Kidney (tissue), 14 donors: ENCODE data around the gene REEP1. TPM values are rescaled to one million over a fixed set of nuclear protein-coding genes. Genes with fewer than 3 reads are reported as not detected.

Source experiments
- DNase-seq, 5 donors: peaks; one replicate each; pipeline ENCODE4 v3.0.0-alpha.2; 2013 to 2020
- FAIRE-seq: peaks from 2 replicates; lab custom pipeline; 2012; peaks lifted over from hg19 to GRCh38; lab: Jason Lieb, UNC
- H3K27ac ChIP-seq, 2 donors: one replicate each; pipeline ENCODE4 v1.7.0; 2013; ENCODE audit warnings: low read depth in 2 of 2, low read length in 2 of 2, inconsistent platforms in 1 of 2
- H3K27me3 ChIP-seq: one replicate; pipeline ENCODE4 v1.7.1; 2013; ENCODE audit warnings: low read length, inconsistent platforms; ENCODE audit not compliant: control insufficient read depth, insufficient read depth
- H3K36me3 ChIP-seq, 3 donors: one replicate each; pipeline versions ENCODE4 v1.7.0 to v1.7.1; 2013; ENCODE audit warnings: low read length in 3 of 3, control low read depth in 1 of 3, inconsistent platforms in 1 of 3; ENCODE audit not compliant: insufficient read depth in 3 of 3, control insufficient read depth in 2 of 3
- H3K4me1 ChIP-seq, 3 donors: one replicate each; pipeline versions ENCODE4 v1.7.0 to v1.7.1; 2013; ENCODE audit warnings: low read length in 3 of 3, inconsistent platforms in 1 of 3, low read depth in 1 of 3; ENCODE audit not compliant: control insufficient read depth in 2 of 3, insufficient read depth in 2 of 3
- H3K4me3 ChIP-seq, 3 donors: one replicate each; pipeline versions ENCODE4 v1.7.0 to v1.8.1; 2013; ENCODE audit warnings: low read length in 3 of 3, control low read depth in 1 of 3, inconsistent platforms in 1 of 3
- H3K9ac ChIP-seq, 3 donors: one replicate each; pipeline versions ENCODE4 v1.7.0 to v1.7.1; 2013; ENCODE audit warnings: low read length in 3 of 3, control low read depth in 1 of 3, inconsistent platforms in 1 of 3
- H3K9me3 ChIP-seq, 3 donors: one replicate each; pipeline versions ENCODE4 v1.7.0 to v1.7.1; 2013; ENCODE audit warnings: low read length in 3 of 3, control low read depth in 1 of 3, inconsistent platforms in 1 of 3; ENCODE audit not compliant: control insufficient read depth in 2 of 3, insufficient read depth in 1 of 3
- intact Hi-C: fragments of 100-400 bp; cut with DNase I; formaldehyde crosslinking; loops from one replicate; pipeline ENCODE4 v1.11.1; 2022
- polyA plus RNA-seq: library from polyadenylated mRNA; stranded (reverse); fragments of 350-450 nt; fragmentation: Illumina TruSeq; extraction: RNeasy Lipid Tissue Mini Kit (QIAGEN cat#74804); gene quantifications from one replicate; pipeline ENCODE4 v1.2.3, GENCODE V29; 2014; ENCODE audit warnings: low read depth, low replicate concordance; ENCODE audit not compliant: insufficient read depth
- total RNA-seq: library from RNA; stranded (reverse); fragmentation: NEBNext Ultra II Directional; extraction: Animal tissue kit (Norgen Biotek cat#: 25700); gene quantifications from one replicate; pipeline ENCODE4 v1.2.1, GENCODE V29; 2021
- TF ChIP-seq, protein P1 (sequence below): IDR thresholded peaks from 3 replicates; pipeline ENCODE4 v1.5.1; 2012; ENCODE audit warnings: mild to moderate bottlenecking, moderate library complexity, borderline replicate concordance; ENCODE audit not compliant: insufficient read depth; ENCODE audit errors: extremely low read depth
- donor health status: control.
- donor health status: control.
- donor health status: control.
- donor health status: control.
- donor health status: control.
- donor health status: DM: yes; HTN: yes; CAD: no.
- donor health status: Normal renal cell carcinoma (clear cell type).

REEP1 gene
- total and polyA plus RNA-seq, 2 donors from 2014 or later: 3.3 to 4.3 TPM

DNA sequence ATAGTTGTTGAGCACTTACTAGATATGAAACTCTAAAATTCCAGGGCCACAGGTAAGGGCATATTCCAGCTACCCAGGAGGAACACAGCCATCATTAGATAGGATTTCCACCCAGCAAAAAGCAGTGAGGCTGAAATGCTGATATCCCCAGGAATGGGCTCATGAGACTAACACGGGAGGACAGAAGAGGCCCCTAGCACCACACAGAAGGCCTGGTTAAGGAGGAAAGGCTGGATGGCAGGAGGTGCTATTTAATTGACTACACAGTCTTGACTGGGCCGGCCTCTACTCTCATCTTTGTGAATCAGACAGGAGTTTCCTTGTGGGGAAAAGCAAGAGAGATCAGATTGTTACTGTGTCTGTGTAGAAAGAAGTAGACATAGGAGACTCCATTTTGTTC, 76.4 kb downstream of the REEP1 start:
- DNase-seq (no peak), FAIRE-seq (no peak)
- H3K9ac ChIP-seq: no peak overlapping the region
- no peaks in the 10 kb centered on the region for H3K36me3 ChIP-seq
- H3K27ac ChIP-seq: no peak overlapping the region
- H3K9me3 ChIP-seq: no peaks in the 10 kb centered on the region
- H3K27me3 ChIP-seq: no peaks in the 10 kb centered on the region
- no peak overlapping the region for H3K4me3 ChIP-seq
- TF ChIP-seq, protein P1, sequence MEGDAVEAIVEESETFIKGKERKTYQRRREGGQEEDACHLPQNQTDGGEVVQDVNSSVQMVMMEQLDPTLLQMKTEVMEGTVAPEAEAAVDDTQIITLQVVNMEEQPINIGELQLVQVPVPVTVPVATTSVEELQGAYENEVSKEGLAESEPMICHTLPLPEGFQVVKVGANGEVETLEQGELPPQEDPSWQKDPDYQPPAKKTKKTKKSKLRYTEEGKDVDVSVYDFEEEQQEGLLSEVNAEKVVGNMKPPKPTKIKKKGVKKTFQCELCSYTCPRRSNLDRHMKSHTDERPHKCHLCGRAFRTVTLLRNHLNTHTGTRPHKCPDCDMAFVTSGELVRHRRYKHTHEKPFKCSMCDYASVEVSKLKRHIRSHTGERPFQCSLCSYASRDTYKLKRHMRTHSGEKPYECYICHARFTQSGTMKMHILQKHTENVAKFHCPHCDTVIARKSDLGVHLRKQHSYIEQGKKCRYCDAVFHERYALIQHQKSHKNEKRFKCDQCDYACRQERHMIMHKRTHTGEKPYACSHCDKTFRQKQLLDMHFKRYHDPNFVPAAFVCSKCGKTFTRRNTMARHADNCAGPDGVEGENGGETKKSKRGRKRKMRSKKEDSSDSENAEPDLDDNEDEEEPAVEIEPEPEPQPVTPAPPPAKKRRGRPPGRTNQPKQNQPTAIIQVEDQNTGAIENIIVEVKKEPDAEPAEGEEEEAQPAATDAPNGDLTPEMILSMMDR: no peak
- intact Hi-C loops: no loop called here
- H3K4me1 ChIP-seq: no peaks in the 10 kb centered on the region

DNA sequence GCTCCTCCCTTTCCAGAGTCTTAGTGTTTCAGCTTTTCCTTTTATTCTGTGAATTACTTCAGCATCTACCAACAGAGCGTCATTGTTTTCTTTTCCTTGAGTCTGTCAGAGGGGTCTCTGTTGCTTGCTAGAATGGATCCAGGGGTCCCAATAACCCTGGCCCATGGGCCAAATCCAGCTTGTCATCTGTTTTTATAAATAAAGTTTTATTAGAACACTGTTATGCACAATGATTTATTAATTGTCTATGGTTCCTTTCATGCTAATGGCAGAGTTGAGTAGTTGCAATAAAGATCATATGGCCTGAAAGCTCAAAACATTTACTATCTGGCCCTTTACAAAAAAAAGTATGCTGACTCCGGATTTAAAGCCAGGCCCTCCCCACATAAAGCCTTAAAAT, 79.3 kb downstream of the REEP1 start:
- Histone ChIP-seq H3K9me3 (no peaks in the 10 kb centered on the region), H3K36me3 (no peaks in the 10 kb centered on the region), H3K4me1 (no peaks in the 10 kb centered on the region), H3K4me3 (no peak overlapping the region), H3K27ac (no peak overlapping the region), H3K9ac (no peak overlapping the region), H3K27me3 (no peaks in the 10 kb centered on the region)
- TF ChIP-seq, protein P1: no peak
- intact Hi-C loops: no loop called here
- DNase-seq (no peak), FAIRE-seq (no peak)

DNA sequence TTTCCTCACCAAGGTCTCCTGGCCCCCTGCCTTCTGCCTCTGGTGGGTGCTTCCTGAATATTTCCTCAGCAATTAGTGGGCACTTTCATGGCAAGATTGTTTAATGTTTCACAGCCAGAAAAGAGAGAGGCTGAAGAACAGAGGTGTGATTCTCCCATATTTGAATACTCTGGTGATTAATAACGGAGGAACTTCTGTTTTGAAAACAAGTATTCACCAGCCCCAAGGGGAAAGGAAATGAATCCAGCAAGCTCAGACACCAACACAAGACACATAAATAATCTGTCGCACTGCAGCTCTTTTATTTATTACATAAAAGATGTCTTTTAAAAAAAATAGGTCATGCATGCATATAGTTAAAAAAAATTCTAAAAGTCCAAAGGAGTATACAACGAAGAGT, 80.4 kb downstream of the REEP1 start:
- no peak for FAIRE-seq
- Histone ChIP-seq H3K27ac (no peak overlapping the region), H3K4me3 (no peak overlapping the region), H3K9ac (no peak overlapping the region), H3K9me3 (no peaks in the 10 kb centered on the region), H3K4me1 (no peaks in the 10 kb centered on the region), H3K36me3 (no peaks in the 10 kb centered on the region), H3K27me3 (no peaks in the 10 kb centered on the region)
- no peak for DNase-seq
- TF ChIP-seq, protein P1: no peak
- intact Hi-C loops: no loop called here

DNA sequence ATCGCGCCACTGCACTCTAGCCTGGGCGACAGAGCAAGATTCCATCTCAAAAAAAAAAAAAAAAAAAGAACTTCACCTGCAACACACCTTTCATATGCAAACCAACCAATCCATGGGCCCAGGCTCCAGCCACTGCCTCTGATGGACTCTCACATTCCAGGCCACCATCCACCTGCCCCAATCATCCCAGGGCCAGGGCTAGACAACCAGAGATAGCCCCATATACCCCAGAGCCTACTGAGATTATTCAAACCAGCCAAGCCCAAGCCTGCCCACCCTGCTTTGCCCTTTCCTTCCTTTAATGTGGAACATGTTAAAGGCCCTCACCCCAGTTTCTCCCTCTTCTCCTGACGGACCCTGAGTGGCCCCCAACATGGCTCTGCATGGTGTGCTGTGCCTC, 81.1 kb downstream of the REEP1 start:
- no peak for FAIRE-seq
- TF ChIP-seq, protein P1: no peak

More for the DNA sequence above, 81.1 kb downstream of the REEP1 start:
- Histone ChIP-seq H3K27me3 (no peaks in the 10 kb centered on the region), H3K9ac (no peak overlapping the region), H3K27ac (no peak overlapping the region), H3K4me3 (no peak overlapping the region), H3K9me3 (no peaks in the 10 kb centered on the region), H3K4me1 (no peaks in the 10 kb centered on the region), H3K36me3 (no peaks in the 10 kb centered on the region)
- no peak for DNase-seq
- intact Hi-C loops: no loop called here
